Measurements from ENCODE around the gene TGM5.
"Not testable (repeated sequence)": the region's sequence is repeated elsewhere in the genome, so short reads cannot be mapped to it uniquely, and the experiment has no call there.

Gene TGM5

DNA sequence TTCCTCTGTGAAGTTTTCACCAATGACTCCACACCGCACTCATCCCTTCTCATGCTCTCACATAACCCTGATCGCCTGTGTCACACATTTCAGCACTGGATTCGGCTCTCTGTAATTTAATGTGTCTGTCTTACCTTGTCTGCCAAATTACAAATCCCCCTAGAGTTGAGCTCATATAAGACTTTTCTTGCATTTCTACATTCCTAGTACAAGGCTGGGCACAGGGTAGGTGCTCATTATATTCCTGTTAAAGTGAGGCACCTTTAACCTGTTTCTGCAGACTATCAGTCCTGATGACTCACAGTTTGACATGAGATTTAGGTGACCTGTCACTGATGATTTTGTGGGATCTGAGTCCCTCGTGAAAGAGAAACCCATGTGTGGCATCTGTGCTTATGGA lies 22.6 kb downstream of the TGM5 start:
- no peak for DNase-seq

DNA sequence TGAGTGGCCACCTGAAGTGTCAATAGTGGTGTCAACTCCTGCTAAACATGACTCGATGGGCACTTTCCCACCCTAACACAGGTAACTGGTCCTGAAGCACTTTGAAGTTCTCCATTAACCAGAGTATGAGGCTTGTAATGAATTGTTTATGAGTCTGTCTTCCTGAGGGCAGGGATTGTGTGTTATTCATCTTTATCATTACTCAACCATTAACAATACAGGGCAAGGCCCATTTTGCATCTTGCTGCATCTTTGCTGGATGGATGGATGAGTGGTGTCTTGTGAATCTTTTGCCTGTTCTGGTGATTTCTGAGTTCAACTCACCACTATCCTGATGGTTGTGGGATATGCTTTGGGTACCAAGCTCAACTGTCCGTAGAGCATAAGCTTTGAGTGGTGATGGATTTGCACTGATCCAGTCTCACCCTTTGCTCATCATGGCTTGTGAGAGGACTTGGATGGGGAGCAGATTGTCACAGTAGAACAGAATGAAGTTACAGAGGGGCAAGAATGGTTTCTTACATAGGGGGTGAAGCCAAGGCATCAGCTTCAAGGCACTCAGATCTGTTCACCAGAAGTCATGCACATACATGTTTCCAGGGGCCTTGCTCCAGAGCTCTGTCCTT lies 23.6 kb downstream of the TGM5 start:
- no peak for DNase-seq

DNA sequence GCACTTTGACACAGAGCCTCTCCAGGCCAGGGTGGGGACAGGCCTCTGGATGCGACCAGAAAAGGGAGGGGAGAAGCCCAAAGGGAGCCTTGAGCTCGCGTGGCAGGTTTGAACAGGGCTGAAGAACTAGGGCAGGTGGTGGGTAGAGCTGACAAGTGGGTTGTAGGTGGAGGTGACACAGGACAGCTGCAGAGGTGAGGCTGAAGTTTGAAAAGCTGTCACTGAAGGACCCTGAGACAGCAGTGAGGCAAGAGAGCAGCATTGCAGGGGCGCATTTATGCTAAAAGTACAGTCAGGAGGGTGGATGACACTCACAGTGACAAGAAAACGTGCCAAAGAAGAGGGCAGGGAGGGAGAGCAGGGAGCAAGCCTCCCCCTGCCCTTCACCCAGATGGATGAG lies 24.1 kb downstream of the TGM5 start:
- DNase-seq, result no peak

DNA sequence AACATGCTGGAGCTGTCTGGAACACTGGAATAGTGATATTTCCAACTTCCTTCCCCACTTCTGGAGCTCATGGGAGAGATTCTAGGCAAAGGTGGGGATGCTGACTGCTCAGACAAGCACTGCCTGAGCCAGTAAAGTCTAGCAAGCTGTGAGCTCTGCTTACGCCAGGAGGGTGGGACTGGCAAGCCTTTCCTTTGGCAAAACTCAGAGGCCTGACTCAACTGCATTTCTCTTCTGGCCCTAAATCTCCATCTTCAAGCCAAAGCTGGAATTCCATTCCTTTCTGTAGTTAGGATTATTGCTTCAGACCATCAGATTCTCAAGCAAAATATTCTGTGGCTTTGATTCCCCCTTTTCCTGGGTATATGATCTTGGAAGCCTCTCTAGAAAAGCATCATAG lies 25.6 kb downstream of the TGM5 start:
- DNase-seq, result no peak

DNA sequence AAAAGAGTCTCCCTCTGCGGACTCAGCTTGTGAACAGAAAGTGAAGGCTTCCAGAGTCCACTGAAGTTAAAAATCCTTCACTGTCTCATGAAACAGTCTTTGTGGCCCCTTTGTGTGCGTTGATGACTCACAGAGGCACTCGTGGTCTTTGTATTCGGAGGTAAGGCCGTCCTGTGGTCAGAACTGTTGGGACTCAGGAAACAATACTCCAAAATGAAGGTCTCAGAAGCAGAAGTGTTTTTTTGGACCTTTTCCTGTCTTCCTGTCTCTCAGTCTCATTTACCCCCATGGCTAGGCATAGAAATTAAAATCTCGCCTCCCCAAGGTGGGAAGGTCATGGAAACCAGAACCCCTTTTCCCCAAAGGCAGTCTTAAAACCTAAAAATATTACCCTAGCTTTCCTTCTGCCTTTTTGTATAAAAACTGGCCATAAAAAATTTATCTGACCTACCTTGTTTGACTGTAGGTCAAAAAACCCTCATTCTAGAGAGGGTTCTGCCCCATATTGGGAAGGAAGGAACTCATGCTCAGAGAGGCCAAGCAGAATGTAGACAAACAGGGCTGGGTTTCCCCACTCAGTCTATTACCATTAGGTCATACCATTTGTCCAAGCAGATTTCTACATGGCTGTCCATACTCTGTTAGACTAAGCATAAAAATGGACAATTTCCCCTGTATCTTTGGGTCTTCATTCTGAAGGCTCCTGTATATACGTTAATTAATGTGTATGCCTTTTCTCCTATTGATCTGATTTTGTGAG lies 26.8 kb downstream of the TGM5 start:
- DNase-seq, result no peak

DNA sequence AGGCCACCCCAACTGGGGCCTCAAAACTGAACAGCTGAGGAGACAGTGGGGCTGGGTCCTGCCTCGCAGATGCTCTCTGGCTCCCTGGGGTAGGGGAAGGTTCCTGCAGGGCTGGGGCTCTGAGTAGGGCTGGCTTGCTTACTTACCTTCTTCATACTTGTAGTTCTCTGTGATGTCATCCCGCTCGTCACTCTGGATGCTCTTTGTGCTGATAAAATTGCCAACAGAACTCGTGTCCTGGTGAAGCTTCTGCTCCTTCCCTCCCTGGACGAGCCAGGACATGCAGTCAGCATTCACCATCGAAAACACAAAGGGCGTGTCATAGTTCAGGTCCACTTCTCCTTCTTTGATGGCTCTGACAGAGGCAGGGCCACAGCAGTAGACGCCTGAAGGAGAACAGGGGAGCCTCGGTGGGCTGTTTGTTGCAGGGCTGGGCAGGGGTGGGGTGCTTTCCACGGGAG lies 28.0 kb downstream of the TGM5 start:
- DNase-seq, result no peak

DNA sequence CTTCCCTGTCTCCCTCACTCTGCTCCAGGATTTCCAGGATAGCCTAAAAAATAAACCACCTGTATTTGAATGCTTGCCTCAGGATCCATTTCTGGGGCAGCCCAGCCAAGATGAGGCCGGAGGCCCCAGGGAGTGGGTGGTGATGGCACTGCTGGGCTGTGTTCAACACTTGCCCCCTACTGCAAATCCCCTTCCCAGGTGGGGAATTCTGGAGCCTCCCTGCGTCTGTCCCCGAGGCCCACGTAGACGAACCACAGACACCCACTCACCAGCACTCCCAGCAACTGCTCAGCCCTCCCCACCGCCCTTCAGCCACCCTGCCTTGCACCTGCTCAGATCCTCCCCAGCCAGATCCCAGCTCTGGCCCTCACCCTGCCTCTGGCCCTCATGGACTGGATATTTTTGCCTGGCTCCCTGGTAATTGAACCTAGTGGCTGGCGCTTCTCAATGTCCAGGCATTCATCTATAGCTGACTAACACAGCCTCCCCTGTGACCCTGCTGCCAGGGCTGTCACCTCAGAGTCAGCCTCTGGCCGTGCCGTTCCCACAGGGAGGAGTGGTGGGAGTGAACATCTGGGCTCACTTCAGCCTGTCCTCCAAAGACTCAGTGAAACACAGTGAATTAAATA lies 28.8 kb downstream of the TGM5 start:
- DNase-seq, result no peak

DNA sequence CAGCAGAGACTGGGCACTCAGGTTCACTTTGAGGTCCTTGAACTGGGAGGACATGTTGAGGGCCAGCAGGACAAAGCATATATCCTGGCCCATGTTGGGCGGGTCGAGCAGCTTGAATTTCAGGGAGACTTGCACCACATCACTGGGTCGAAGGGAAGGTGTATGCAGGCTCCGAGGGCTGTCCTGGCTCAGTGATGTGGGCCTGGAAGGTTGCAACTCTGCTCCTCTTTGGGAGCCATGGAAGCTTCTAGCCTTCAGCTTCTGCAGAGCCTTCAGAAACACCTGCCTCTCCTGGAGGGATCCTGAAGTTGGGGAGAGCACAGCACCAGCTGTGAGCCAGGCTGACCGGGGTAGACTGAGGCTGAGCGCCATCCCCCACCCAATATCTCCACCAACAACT lies 31.2 kb downstream of the TGM5 start:
- DNase-seq, result no peak

DNA sequence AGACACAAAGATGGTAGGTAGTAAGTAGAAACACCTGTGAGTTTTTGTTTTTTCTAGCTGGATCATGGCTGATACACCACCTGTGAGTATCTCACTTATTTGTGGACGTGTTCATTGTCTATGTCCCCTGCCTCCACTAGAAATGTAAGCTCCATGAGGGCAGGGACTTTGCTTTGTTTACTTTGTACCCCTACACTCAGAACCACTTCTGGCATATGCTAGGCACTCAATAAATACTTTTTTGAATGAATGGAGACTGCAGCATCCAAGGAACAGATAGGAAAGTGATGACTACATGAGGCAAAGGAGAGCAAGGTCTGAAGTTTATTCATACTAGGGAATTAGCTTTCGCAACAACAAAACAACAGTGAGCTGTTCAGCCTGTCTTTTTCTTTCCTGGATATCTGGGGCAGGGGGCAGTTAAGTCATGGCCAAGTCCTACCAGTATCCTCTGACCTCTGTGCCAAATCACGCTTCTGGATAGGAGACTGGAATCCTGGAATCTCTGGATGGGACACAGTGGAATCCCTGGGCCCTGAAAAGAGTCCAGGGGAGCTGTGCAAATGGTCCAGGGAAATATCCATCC lies 34.3 kb downstream of the TGM5 start:
- DNase-seq, result no peak

DNA sequence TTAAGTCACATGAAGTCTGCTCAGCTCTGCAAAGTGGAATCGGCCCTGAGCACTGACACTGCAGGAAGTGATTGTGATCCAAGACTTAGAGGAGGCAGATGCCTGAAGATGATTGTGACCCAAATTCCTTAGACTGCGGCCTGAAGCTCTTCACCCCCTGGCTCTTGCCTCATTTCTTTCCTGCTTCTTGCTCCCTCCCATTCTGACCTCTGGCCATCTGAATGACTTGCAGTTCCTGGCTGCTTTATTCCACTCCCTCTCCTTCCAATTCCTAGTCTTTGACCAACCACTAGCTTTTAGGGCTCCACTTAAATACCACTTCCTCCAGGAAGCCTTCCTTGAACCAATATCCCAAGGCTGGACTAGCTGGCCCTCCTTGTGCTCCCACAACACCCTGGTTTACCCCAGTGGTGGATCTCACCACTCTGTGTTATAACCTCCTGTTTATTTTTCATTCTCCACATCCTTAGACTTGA lies 36.0 kb downstream of the TGM5 start:
- no peak for DNase-seq

DNA sequence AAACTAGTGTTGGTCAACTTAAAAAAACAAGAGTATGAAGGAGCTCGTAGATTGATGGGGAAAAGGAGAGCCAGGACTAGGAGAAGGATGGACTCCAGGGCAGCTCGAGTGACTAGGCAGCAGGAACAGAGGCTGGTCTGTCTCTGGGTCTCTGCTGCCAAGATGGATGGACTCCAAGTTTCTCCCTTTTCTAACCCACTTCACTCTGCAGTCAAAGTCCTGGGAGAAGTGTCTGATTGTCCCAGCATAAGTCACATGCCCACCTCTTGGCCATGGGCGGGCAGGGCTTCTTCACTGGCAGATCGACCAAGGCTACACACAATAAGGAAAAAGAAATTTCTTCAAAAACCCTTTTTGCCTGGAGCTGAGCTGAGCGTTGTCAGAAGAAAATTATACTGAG lies 36.8 kb downstream of the TGM5 start:
- no peak for DNase-seq

DNA sequence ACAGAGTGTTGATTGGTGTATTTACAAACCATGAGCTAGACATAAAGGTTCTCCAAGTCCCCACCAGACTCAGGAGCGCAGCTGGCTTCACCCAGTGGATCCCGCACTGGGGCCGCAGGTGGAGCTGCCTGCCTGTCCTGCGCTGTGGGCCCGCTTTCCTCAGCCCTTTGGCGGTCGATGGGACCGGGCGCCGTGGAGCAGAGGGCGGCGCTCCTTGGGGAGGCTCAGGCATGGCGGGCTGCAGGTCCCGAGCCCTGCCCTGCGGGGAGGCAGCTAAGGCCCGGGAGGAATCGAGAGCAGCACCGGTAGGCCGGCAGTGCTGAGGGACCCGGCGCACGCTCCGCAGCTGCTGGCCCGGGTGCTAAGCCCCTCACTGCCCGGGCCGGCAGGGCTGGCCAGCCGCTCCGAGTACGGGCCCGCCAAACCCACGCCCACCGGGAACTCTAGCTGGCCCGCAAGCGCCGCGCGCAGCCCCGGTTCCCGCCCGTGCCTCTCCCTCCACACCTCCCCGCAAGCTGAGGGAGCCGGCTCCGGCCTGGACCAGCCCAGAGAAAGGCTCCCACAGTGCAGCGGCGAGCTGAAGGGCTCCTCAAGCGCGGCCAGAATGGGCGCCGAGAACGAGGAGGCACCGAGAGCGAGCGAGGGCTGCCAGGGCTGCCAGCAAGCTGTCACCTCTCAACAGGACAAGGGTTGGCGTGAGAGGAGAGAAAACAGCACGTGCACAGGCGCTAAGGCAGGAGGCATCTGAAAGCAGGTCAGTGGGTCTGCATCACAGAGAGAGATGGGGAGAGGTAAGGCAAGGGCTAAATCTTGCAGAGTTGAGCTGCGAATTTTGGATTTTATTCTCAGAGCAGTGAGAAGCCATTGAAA lies 40.1 kb downstream of the TGM5 start:
- no peak for DNase-seq

DNA sequence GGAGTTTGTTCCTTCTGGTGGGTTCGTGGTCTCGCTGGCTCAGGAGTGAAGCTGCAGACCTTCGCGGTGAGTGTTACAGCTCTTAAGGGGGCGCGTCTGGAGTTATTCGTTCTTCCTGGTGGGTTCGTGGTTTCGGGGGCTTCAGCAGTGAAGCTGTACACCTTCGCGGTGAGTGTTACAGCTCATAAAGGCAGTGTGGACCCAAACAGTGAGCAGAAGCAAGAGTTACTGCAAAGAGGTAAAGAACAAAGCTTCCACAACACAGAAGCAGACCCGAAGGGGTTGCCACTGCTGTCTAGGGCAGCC lies 40.8 kb downstream of the TGM5 start:
- DNase-seq, result not testable (repeated sequence)

DNA sequence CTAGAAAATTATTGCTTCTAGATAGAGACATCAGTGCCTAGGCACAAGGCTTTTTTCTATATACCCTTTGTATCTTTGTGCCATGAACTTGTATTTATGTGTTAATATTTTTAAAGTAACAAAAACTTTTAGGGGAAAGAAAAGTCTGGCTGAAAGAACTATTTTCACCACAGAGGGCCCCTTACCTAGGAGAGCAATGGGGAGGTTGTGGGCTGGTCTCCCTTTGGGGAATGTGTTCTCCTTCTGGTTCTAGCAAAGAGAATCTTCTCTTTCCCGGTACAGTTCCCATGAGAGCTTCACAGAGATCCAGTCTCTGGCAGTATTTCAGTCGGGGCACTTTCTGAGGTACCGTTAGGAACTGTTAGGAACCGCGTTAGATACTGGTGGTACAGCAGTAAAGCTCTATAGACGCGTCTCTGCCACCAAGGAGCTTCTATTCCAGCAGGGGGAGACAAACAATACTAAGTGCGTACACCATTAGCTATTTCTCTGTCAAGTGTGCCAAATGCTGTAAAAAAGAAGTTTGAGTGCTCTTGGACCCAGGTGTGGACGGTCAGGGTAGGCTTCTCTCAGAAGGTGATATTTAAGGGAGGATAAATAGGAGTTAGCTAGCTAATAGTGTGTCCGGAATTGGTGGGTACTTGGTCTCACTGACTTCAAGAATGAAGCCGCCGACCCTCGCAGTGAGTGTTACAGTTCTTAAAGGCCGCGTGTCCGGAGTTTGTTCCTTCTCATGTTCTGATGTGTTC lies 41.4 kb downstream of the TGM5 start:
- DNase-seq, result peak; percentile 29

DNA sequence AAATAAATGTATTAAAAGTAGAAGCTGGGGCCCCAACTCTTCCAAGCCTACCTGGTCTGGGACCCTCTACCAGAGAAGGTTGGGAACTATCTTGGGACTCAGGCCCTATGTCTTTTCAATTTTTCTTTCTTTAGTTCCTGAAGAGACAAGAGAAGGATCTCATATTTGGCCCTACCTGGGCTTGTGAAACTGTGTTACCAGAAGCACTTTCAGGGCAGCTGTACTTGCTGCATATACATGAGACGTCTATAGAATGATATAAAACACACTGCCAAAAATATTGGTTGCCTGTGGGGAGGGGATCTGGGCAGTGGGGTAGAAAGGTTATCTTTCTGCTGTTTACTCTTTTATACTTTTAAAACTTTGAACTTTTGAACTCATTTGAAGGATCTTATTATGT lies 45.3 kb downstream of the TGM5 start:
- DNase-seq, result no peak

DNA sequence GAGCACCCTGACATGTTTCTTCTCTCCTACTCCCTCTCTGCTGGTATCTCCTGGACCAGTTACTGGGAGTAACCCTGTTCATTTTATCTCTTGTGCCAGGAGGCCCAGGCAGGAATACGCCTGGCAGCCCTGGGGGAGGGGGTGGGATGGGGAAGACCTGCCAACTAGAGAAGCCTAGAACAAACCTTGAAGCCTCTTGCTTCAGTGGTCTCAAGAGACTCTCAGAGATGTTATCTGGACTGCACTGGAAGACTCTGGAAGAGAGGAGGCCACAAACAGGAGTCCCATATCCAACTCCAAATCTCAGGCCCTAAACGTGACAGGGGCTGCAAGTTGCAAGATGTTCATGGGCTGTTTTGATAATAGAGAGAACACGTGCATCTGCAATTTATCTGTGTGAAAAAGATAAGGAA lies 45.7 kb downstream of the TGM5 start, which contains the start of gene EPB42:
TSS of gene EPB42 (minus strand) at position 28 of the 413 bp plus-strand sequence. CDS start 193 bp downstream, outside the sequence.
- DNase-seq, result no peak

DNA sequence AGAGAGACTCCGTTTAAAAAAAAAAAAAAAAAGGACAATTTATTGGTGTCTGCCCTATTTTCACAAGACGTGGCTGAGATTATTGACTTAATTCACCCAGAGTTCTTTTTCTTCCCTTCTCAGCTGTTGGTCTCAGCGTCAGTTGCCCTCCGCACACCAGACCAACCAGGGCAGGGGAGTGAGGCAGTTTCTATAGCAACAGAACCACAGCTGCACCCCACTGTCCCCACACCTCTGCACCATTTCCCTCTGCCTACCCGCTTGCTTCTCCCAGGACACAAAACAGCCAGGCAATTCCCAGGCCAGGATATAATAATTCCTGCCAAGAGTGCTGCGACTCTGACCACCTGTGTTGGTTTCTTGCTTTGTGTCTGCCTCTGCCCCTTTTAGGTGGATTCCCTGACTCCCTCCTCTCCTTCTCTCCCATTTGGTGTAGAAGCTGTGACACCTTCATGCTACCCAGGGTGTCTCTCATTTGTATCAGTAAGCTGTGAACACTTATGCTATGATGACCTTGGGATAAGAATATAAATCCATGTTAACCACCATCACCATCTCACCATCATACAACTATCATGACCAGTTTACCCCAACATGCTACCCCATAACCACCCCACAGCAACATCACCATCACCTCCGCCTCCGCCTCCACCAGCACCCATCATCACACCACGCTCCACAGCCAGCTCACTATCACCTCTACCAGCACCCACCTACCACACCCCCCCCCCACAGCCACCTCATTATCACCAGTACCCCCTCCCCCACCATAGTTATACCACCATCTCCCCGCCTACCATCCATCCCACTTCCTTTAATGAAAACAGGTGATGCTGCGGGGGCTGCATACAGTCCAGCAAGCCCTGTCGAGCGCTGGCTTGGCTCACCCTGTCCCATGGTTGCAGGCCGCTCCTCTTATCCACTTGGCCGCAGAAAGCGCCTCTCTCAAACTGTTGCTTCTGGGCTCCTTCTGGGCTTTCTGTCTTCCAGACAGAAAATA lies 46.5 kb downstream of the TGM5 start:
- DNase-seq, result no peak

DNA sequence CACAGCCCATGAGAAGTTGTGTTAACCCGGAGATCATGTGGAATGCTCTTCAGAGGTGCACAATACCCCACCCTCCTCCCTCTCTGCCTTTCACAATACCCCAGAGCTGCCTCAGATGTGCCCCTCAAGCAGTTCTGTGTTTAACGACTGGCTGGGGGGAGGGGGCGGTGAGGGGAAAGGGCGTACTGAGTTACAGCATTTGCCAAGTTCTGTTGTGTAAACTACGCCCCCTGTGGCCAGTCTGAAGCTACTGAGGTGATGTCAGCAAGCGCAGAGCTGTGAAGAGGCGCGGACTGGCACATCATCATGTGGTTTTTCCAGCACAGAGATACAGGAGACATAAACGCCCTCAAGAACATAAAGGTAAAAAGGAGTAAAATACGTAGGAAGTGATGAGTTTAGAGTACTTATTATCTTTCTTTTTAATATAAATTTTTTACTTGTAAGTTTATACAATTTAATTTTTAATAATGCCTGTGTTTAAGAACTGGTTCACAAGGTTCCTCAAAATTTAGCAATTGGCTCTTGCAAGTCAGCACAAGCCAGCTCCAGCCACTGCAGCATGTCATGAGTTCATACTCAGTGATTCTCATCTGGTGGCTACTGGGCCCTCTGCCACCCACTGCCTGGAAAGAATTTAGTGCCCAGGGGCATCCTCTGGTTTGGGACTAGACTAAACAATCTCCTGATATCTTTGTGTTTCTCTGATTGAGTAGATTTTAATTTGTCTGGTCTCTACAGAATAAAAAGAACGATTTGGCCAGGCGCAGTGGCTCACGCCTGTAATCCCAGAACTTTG lies 47.6 kb downstream of the TGM5 start:
- no peak for DNase-seq

DNA sequence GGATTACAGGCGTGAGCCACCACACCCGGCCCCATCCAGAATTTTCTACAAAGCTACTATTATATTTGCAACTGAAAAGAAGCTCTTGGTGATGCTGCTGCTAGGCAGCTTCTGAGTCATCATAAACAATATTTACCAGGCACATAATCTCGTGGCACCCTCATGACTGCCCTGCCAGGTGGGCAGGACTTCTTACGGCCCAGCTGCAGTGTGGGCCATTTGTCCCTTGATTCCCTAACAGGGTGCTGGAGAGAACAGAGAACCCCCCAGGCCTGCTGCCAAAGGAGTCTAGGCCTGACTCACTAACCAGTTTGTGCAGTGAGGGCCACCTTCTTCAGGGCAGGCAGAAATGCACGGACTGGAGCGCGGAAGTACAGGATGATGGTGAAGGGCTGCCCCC lies 50.8 kb downstream of the TGM5 start:
- DNase-seq, result no peak

All from CD4-positive, alpha-beta T cell treated with Interleukin-15 for 1 hour (primary cell).